Activated naive CD4-positive, alpha-beta T cell treated with anti-CD3 and anti-CD28 coated beads, Interleukin-2, amount 10 ng/mL, durations not matched to agents 7 days and 5 days (primary cell): ENCODE measurements around the gene SKI.
"Not testable (repeated sequence)": the region's sequence is repeated elsewhere in the genome, so short reads cannot be mapped to it uniquely, and the experiment has no call there.

ENCODE experiments used
- CTCF ChIA-PET: fragments of 350-600 bp; sonication (Branson Sonifier 250); formaldehyde crosslinking; loops from one replicate; lab custom pipeline; 2021; ENCODE audit warnings: antibody characterized with exemption; lab: Charles Lee
- DNase-seq: peaks from one replicate; pipeline ENCODE4 v3.0.0-alpha.2; 2020
- H3K27ac Mint-ChIP-seq: one replicate; pipeline ENCODE4 v1.8.0; 2021; ENCODE audit warnings: mild to moderate bottlenecking, moderate library complexity, mixed read lengths
- H3K27me3 Mint-ChIP-seq: one replicate; pipeline ENCODE4 v1.8.0; 2021; ENCODE audit warnings: mild to moderate bottlenecking, mixed read lengths
- H3K36me3 Mint-ChIP-seq: one replicate; pipeline ENCODE4 v1.8.0; 2021; ENCODE audit warnings: mixed read lengths
- H3K4me1 Mint-ChIP-seq: one replicate; pipeline ENCODE4 v1.8.0; 2021; ENCODE audit warnings: mixed read lengths
- H3K4me3 Mint-ChIP-seq: one replicate; pipeline ENCODE4 v1.8.0; 2021; ENCODE audit warnings: mild to moderate bottlenecking, moderate library complexity, mixed read lengths
- H3K9me3 Mint-ChIP-seq: one replicate; pipeline ENCODE4 v1.8.0; 2021; ENCODE audit warnings: mixed read lengths

SKI gene

GRCh38 chr1:2317230-2318065 lies 89.3 kb downstream of the SKI start:
- H3K27ac Mint-ChIP-seq, result no peak overlapping the region
- peaks cover 25% of the 10 kb centered on the region for H3K27me3 Mint-ChIP-seq
- H3K4me1 Mint-ChIP-seq, result peaks cover 32% of the 10 kb centered on the region
- CTCF ChIA-PET, result interaction anchor here (1.3 to 2.6 kb wide), 2 partner anchors 26 to 85 kb away, joined by 3 to 6 read pairs; no protein-coding TSS in a partner anchor
- no peak for DNase-seq
- H3K9me3 Mint-ChIP-seq, result no peaks in the 10 kb centered on the region
- no peaks in the 10 kb centered on the region for H3K36me3 Mint-ChIP-seq
- H3K4me3 Mint-ChIP-seq, result no peak overlapping the region

DNA sequence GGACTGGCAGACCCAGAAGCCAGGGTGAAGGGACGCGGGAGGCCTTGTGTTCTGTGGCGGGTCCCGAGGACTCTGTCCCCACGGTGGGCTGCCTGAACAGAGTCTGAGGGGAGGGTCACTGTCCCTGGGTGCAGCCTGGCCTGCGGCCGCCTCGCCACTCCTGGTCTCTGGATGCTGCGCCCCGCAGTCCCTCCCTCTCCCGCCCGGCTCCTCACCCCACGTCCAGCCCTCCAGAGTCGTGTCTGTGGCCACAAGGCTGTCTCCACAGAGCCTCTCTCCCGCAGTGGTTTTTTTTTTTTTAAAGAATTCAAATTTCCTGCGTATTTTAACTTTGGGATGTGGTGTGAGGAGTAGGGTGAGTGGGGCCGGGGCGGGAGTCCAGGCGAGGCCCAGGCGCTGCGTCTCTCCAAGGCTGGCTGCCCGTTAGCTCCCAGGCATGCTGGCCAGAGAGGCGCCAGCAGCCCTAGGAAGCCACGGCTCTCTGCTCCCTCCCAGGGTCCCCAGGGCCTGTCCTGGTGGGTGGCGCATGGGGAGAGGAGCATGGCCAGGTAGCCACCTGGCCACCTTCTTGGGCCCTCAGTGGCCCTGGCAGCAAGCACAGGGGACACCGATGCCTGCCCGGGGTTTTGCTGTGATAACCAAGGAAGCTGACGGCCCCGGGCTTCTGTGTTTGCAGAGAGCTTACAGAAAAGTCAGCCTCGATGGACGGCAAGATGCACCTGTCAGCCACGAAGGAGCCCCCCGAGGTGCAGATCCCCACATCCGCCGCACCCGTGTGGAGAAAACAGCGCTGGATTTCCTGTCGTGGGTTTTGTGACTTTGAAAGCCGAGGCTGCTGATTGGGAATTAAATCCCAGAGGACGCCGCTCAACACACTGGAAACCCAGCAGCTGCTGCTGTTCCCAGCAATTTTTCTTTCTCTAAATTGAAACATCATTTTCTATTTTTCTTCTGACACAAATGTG lies 90.5 kb downstream of the SKI start:
- CTCF ChIA-PET, result no interaction called here
- no peak for DNase-seq
- H3K4me1 Mint-ChIP-seq, result peaks cover 21% of the 10 kb centered on the region
- no peaks in the 10 kb centered on the region for H3K36me3 Mint-ChIP-seq
- no peak overlapping the region for H3K27ac Mint-ChIP-seq
- no peaks in the 10 kb centered on the region for H3K9me3 Mint-ChIP-seq
- H3K27me3 Mint-ChIP-seq, result peaks cover 34% of the 10 kb centered on the region
- H3K4me3 Mint-ChIP-seq, result no peak overlapping the region

DNA sequence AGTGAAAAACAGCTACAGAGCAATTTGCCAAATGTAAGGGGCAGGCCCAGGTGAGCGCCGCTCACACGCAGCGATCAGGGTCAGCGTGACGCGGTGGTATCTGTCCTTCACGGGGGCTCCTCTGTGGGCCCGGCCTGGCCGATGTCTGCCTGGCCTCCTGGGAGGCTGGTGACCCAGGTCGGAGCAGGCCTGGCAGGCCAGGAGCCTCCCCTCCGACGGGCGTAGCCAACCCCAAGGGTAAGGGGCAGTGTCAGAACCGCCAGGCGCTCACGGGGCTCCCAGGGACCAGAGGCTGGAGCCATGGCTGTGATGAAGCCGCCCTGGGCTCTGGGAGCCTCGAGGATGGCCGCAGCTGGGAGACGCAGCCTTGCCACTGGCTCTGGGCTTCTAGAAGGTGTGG lies 91.2 kb downstream of the SKI start:
- Mint-ChIP-seq H3K4me1 (peaks cover 17% of the 10 kb centered on the region), H3K27me3 (peaks cover 38% of the 10 kb centered on the region), H3K36me3 (no peaks in the 10 kb centered on the region), H3K9me3 (no peaks in the 10 kb centered on the region), H3K4me3 (no peak overlapping the region), H3K27ac (no peak overlapping the region)
- no peak for DNase-seq
- CTCF ChIA-PET, result no interaction called here

GRCh38 chr1:2320006-2320405 lies 91.9 kb downstream of the SKI start:
- no peak overlapping the region for H3K27ac Mint-ChIP-seq

GRCh38 chr1:2320760-2321667 lies 92.9 kb downstream of the SKI start:
- DNase-seq, result no peak
- Mint-ChIP-seq H3K4me1 (peaks cover 11% of the 10 kb centered on the region), H3K36me3 (no peaks in the 10 kb centered on the region), H3K9me3 (peaks cover 4% of the 10 kb centered on the region), H3K4me3 (no peak overlapping the region), H3K27me3 (peaks cover 45% of the 10 kb centered on the region), H3K27ac (no peak overlapping the region)
- CTCF ChIA-PET, result interaction anchor here (1.1 kb wide), 1 partner anchor 126 kb away, joined by 3 read pairs; the partner anchor contains the start of gene FAAP20

More at GRCh38 chr1:2320006-2320405, 91.9 kb downstream of the SKI start:
- H3K27me3 Mint-ChIP-seq, result peaks cover 42% of the 10 kb centered on the region
- H3K36me3 Mint-ChIP-seq, result no peaks in the 10 kb centered on the region
- no peak for DNase-seq
- H3K4me3 Mint-ChIP-seq, result no peak overlapping the region
- H3K9me3 Mint-ChIP-seq, result peaks cover under 1% of the 10 kb centered on the region
- peaks cover 17% of the 10 kb centered on the region for H3K4me1 Mint-ChIP-seq
- CTCF ChIA-PET, result interaction anchor here (1.1 kb wide), 1 partner anchor 125 kb away, joined by 3 read pairs; the partner anchor contains the start of gene FAAP20

DNA sequence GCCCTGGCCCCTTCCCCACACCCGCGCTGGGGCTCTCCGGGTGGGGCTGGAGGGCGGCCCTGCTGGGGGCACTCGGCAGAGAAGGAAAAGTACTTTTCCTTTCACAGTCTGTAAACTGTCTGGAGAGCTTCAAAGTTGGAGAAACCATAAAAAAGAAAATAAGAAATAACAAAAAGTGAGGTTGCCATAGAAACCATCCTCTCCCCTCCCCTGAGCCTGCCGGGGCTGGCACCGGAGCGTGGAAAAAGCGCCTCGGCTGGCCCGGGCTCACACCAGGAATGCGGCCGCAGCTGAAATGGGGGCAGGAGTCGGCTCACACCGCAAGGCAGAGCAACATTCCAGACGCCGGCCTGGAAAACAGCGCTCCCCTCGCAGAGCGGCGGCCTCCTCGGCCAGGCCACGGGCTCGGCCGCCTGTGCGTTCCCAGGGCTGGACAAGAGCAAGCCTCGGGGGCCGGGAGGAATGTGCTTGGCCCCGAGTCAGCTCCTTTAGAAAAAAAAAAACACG lies 94.0 kb downstream of the SKI start:
- H3K4me3 Mint-ChIP-seq, result no peak overlapping the region
- H3K4me1 Mint-ChIP-seq, result peaks cover 6% of the 10 kb centered on the region
- no peak overlapping the region for H3K27ac Mint-ChIP-seq
- peaks cover 4% of the 10 kb centered on the region for H3K9me3 Mint-ChIP-seq
- no peaks in the 10 kb centered on the region for H3K36me3 Mint-ChIP-seq
- DNase-seq, result no peak
- CTCF ChIA-PET, result no interaction called here
- H3K27me3 Mint-ChIP-seq, result peaks cover 44% of the 10 kb centered on the region

DNA sequence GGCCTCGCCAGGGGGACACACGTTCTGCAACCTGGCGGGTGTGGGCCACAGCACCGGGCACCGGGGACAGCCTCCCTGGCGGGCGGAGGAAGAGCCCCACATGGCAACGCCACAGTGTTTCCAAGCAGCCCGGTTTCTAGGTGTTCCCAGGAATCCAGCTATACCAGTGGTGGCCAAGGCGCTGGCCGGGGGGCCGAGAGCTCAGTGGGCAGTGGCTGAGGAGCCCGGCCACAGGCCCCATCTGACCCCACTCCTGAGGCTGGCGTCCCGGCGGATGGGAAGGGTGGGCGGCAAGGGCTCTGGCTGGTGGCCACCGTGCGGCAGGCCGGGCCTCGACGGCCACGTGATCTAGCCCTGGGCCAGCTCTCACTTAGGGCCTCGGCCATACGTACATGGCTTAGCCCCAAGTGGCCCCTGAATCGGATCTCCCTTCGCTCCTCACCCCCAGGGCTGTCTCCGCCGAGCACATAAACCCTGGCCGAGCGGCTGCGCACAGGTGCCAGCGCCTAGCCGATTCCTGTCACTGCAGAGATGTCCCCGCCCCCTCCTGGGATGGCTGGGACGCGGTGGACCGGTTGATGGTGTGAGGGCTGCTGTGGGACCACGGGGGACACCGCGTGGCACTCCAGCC lies 94.6 kb downstream of the SKI start:
- Mint-ChIP-seq H3K36me3 (no peaks in the 10 kb centered on the region), H3K27me3 (peaks cover 47% of the 10 kb centered on the region), H3K9me3 (peaks cover 4% of the 10 kb centered on the region), H3K27ac (no peak overlapping the region), H3K4me3 (no peak overlapping the region), H3K4me1 (peaks cover 5% of the 10 kb centered on the region)
- CTCF ChIA-PET, result interaction anchor here (1.1 kb wide), 1 partner anchor 59 kb away, joined by 3 read pairs; no protein-coding TSS in a partner anchor
- no peak for DNase-seq

DNA sequence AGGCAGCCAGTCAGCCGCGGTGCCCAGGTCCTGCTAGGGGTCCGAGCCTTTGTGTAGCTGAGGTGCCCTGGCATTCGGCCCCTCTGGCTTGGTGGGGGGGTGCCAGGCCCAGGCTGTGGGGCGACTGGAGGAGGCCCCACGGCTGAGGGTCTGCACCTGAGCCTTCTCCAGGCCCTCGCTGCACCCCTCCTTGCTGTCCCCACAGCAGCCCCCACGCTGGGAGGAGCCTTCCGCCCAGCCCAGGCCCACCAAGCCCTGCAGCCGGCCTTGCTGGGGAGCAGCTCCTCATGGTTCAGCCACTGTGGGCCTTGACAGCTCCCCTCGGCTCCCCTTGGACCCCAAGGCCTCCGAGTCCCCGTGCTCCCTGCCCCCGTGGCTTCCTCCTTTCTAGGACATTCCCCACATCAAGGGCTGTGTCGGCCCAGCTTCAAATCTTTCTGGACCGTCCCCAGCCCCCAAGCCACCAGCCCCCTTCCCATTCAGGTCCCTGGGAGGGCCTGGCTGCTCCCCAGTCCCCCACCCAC lies 95.4 kb downstream of the SKI start:
- no peaks in the 10 kb centered on the region for H3K36me3 Mint-ChIP-seq
- no peak overlapping the region for H3K27ac Mint-ChIP-seq
- no peak for DNase-seq
- CTCF ChIA-PET, result interaction anchor here (1.1 kb wide), 1 partner anchor 58 kb away, joined by 3 read pairs; no protein-coding TSS in a partner anchor
- H3K4me3 Mint-ChIP-seq, result no peak overlapping the region
- peaks cover 4% of the 10 kb centered on the region for H3K9me3 Mint-ChIP-seq
- H3K27me3 Mint-ChIP-seq, result peaks cover 52% of the 10 kb centered on the region
- peaks cover 5% of the 10 kb centered on the region for H3K4me1 Mint-ChIP-seq

DNA sequence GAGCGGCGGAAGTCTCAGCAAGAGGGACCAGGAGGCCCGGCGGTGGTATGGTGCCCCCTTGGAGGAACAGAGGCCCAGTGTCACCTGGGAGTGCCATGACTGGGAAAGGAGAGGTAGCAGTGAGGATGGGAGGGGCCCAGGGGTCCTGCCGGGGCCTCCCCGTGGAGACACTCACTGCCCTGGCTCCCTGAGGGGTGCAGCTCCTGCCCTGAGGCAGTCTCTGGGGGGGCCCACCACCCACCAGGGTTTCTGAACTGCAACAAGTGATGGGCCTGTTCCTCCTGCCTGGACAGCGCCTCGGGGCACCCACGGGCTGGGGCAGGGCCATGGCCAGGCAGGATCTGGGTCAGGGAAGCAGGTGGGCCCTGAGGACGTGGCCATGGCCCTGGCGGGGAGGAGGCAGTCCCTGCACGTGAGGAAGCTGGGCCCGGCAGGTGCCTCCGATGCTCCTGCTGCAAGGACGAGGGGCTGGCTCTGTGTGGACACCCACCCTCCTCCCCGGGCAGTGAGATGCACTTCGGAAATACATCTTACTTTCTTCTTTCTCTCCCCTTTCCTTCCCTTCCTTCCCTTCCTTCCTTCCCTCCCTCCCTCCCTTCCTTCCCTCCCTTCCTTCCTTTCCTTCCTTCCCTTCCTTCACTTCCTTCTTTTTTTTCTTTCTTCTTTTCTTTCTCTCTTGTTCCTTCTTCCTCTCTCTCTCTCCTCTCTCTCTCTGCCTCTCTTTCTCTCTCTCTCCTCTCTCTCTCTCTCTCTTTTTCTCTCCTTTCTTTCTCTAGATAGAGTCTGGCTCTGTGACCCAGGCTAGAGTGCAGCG lies 96.6 kb downstream of the SKI start:
- Mint-ChIP-seq H3K4me1 (no peaks in the 10 kb centered on the region), H3K9me3 (peaks cover 4% of the 10 kb centered on the region), H3K4me3 (no peak overlapping the region), H3K27me3 (peaks cover 52% of the 10 kb centered on the region), H3K27ac (no peak overlapping the region), H3K36me3 (no peaks in the 10 kb centered on the region)
- CTCF ChIA-PET, result no interaction called here
- DNase-seq, result no peak

GRCh38 chr1:2326524-2326923 lies 98.4 kb downstream of the SKI start:
- Mint-ChIP-seq H3K27me3 (peaks cover 41% of the 10 kb centered on the region), H3K27ac (no peak overlapping the region), H3K36me3 (no peaks in the 10 kb centered on the region), H3K4me3 (no peak overlapping the region), H3K9me3 (peaks cover 4% of the 10 kb centered on the region), H3K4me1 (no peaks in the 10 kb centered on the region)
- CTCF ChIA-PET, result no interaction called here
- no peak for DNase-seq

DNA sequence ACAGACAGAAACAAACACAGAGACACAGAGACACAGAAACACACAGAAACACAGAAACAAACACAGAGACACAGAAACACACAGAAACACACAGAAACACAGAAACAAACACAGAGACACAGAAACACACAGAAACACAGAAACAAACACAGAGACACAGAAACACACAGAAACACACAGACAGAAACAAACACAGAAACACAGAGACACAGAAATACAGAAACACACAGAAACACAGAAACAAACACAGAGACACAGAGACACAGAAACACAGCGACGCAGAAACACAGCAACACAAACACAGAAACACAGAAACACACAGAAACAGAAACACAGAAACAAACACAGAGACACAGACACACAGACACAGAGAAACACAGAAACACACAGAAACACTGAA lies 99.0 kb downstream of the SKI start:
- not testable (repeated sequence) for DNase-seq

DNA sequence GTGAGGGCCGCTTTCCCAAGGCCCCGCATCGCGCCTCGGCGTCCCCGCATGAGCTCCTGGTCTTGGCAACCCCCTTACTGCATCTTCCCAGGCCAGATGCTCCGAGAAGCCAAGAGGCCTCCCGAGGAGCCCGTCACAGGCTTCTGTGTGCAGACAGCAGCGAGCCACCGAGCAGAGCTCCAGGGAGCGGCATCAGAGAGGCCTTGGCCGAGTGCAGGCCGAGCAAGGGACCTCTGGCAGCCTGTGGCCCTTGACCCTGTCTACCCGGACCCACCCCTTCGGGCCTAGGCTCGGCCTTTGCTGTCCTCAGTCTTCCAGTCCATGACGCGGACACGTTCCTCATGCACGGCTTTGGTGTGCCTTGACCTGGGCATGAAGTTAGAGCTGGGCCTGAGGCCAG lies 99.7 kb downstream of the SKI start:
- Mint-ChIP-seq H3K9me3 (peaks cover 4% of the 10 kb centered on the region), H3K27me3 (peaks cover 29% of the 10 kb centered on the region), H3K4me3 (no peak overlapping the region), H3K4me1 (no peaks in the 10 kb centered on the region), H3K36me3 (no peaks in the 10 kb centered on the region), H3K27ac (no peak overlapping the region)
- no peak for DNase-seq
- CTCF ChIA-PET, result no interaction called here

More for the DNA sequence above, 99.0 kb downstream of the SKI start:
- CTCF ChIA-PET, H3K4me3 Mint-ChIP-seq, H3K4me1 Mint-ChIP-seq, H3K36me3 Mint-ChIP-seq, H3K9me3 Mint-ChIP-seq: not testable (repeated sequence)
- Mint-ChIP-seq H3K27ac (peak overlapping the region; percentile 46), H3K27me3 (peaks cover 36% of the 10 kb centered on the region)
